UCSD-AML1 (cell line): ENCODE results near the gene KIF23.

Experiments used
- DNase-seq: peaks from one replicate; lab custom pipeline; 2025; ENCODE audit not compliant: unreplicated experiment; lab: John Stamatoyannopoulos, UW

Gene KIF23

DNA sequence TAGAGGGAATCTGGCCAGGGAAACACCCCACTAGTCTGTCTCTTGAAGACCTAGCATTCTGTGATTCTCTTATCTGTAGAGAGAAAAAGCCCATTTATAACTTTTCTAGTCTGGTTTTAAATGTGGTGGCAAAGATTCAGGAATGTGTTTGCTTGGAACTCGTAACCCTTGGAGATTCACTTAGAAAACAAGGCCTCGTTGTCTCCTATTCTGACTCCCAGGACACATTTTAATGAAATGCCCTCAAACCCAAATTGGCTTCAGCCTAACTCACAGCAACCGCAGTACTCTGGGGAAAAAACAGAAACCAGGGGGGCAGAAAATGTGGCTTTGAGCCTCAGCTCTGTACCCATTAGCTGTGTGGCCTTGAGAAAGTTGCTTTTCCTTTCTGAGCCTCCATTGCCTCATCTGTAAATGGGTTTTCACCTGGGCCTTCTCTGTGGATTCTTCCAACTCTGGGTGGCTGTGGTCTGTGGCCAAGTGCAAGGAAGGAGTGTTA, 75.0 kb downstream of the KIF23 start:
- no peak for DNase-seq

- no peak for DNase-seq
These were observed 76.3 kb downstream of the KIF23 start for GRCh38 chr15:69490356-69491037.

GRCh38 chr15:69491038-69491505, 76.9 kb downstream of the KIF23 start:
- no peak for DNase-seq

GRCh38 chr15:69493406-69493805, 79.3 kb downstream of the KIF23 start:
- no peak for DNase-seq

DNA sequence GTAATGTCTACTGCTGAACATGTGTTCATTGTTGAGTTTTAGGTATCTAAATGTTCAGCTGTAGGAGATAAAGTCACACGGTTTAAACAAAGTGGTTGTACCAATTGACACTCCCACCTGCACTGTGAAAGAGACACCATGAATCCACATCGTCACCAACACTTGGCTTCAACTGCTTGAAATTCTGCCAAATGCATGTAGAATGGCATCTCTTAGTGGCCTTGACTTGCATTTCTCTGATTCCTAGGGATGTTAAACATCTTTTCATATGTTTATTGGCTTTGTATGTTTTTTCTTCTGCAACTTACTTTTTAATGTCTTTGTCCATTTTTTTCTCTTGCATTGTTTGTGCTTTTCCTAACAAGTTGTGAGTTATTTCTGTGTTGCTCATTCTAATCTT, 81.9 kb downstream of the KIF23 start:
- no peak for DNase-seq

DNA sequence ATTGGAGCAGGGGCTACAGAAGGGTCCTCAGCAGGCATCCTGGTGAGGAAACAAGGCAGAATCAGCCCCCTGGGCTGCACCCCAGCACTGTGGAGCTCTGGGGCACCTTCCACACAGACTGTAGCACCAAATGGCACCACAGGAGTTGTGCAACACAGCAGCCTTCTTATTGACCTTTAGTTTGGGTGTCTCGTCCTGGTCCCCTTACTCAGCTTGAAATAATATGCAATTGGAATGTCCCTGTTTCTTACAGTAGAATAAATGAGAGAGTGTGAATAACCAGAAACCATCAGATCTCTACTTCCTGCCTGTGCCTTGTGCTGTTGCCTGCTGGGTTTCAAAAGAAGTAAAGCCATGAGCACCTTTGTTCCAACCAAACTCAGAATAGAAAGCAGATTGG, 82.9 kb downstream of the KIF23 start:
- no peak for DNase-seq

GRCh38 chr15:69497667-69498066, 83.5 kb downstream of the KIF23 start:
- no peak for DNase-seq
